H1 (cell line): ENCODE data around the gene CTIF. TPM values are rescaled to one million over a fixed set of nuclear protein-coding genes. Genes with fewer than 3 reads are reported as not detected.
A peak's percentile ranks its signal among the peaks of the same experiment; 100 is the strongest.

ENCODE experiments used
- CTCF ChIA-PET: fragments of 300-600 bp; sonication (Branson Sonifier 250); formaldehyde crosslinking; loops from one replicate; lab custom pipeline; 2021; ENCODE audit not compliant: partially characterized antibody; lab: Charles Lee
- POLR2A ChIA-PET: fragments of 300-600 bp; sonication (Branson Sonifier 250); formaldehyde crosslinking; loops from one replicate; lab custom pipeline; 2021; ENCODE audit warnings: inconsistent platforms; ENCODE audit not compliant: partially characterized antibody; lab: Charles Lee
- DNase-seq, 2 experiments: peaks; one replicate each; pipeline versions ENCODE4 v3.0.0 to v3.0.0-alpha.2; 2010 to 2022; ENCODE audit warnings: low spot score in 2 of 2, low read depth in 1 of 2, mixed read lengths in 1 of 2
- FAIRE-seq: peaks from 2 replicates; lab custom pipeline; 2011; peaks lifted over from hg19 to GRCh38; lab: Jason Lieb, UNC
- H2AFZ ChIP-seq: 2 replicates; pipeline ENCODE4 v1.8.1; 2012; ENCODE audit warnings: low read length, inconsistent platforms
- H2AK5ac ChIP-seq: 2 replicates; pipeline ENCODE4 v1.6.1; 2013; ENCODE audit warnings: low read depth, low read length
- H2BK120ac ChIP-seq: replicated peaks from 2 replicates; pipeline ENCODE3; 2013; ENCODE audit warnings: low read depth, low read length, inconsistent platforms
- H2BK12ac ChIP-seq: 2 replicates; pipeline ENCODE4 v1.6.1; 2013; ENCODE audit warnings: low read depth, low read length
- H2BK15ac ChIP-seq: 2 replicates; pipeline ENCODE4 v1.6.1; 2013; ENCODE audit warnings: low read length
- H2BK20ac ChIP-seq: 2 replicates; pipeline ENCODE4 v1.6.1; 2013; ENCODE audit warnings: low read length
- H2BK5ac ChIP-seq: 2 replicates; pipeline ENCODE4 v1.6.1; 2013; ENCODE audit warnings: low read depth, low read length
- H3K14ac ChIP-seq: 2 replicates; pipeline ENCODE4 v1.6.1; 2013; ENCODE audit warnings: inconsistent platforms; ENCODE audit not compliant: insufficient read length
- H3K18ac ChIP-seq: 2 replicates; pipeline ENCODE4 v1.6.1; 2013; ENCODE audit warnings: low read length; ENCODE audit errors: extremely low read depth
- H3K23ac ChIP-seq: 2 replicates; pipeline ENCODE4 v1.6.1; 2013; ENCODE audit warnings: inconsistent platforms; ENCODE audit not compliant: insufficient read length
- H3K23me2 ChIP-seq: 2 replicates; pipeline ENCODE4 v1.6.1; 2013; ENCODE audit warnings: low read depth, low read length
- H3K27ac ChIP-seq: 2 replicates; pipeline ENCODE4 v1.6.1; 2011; ENCODE audit warnings: low read depth, low read length, inconsistent platforms
- H3K27me3 ChIP-seq, 4 experiments: replicated peaks in 1 of 4; 1 replicate in 1 of 4; 2 replicates in 3 of 4; pipeline versions ENCODE4 v1.6.1 to v1.8.1; 2011 to 2013; ENCODE audit warnings: low read length in 3 of 4, mild to moderate bottlenecking in 3 of 4, inconsistent platforms in 2 of 4, mixed read lengths in 2 of 4, moderate library complexity in 1 of 4; ENCODE audit not compliant: control insufficient read depth in 3 of 4, insufficient read depth in 3 of 4; ENCODE audit errors: extremely low read depth in 1 of 4
- H3K36me3 ChIP-seq, 4 experiments: 2 replicates each; pipeline versions ENCODE4 v1.6.1 to v1.8.1; 2011 to 2013; ENCODE audit warnings: mild to moderate bottlenecking in 4 of 4, low read length in 3 of 4, moderate library complexity in 2 of 4, control low read depth in 1 of 4, inconsistent platforms in 1 of 4; ENCODE audit not compliant: insufficient read depth in 4 of 4, control insufficient read depth in 2 of 4
- H3K4ac ChIP-seq: replicated peaks from 2 replicates; pipeline ENCODE3; 2013; ENCODE audit warnings: low read length, low read depth, mixed read lengths, inconsistent platforms; ENCODE audit not compliant: insufficient read length
- H3K4me1 ChIP-seq, 4 experiments: replicated peaks in 1 of 4; 1 replicate in 1 of 4; 2 replicates in 3 of 4; pipeline versions ENCODE4 v1.6.1 to v1.8.1; 2011 to 2013; ENCODE audit warnings: low read length in 3 of 4, inconsistent platforms in 2 of 4, mixed read lengths in 1 of 4; ENCODE audit not compliant: insufficient read depth in 4 of 4, control insufficient read depth in 3 of 4
- H3K4me2 ChIP-seq, 2 experiments: 2 replicates each; pipeline versions ENCODE4 v1.6.1 to v1.8.1; 2011 to 2013; ENCODE audit warnings: low read depth in 2 of 2, low read length in 2 of 2, control low read depth in 1 of 2, inconsistent platforms in 1 of 2, mild to moderate bottlenecking in 1 of 2; ENCODE audit not compliant: insufficient read depth in 1 of 2
- H3K4me3 ChIP-seq, 4 experiments: fragments of 200-600, 300-600 bp in 1 of 4; sonication (generic), shearing (Covaris generic), sonication (Bioruptor Twin) in 1 of 4; 2 replicates each; pipeline versions ENCODE4 v1.5.1 to v1.8.1; 2011 to 2016; ENCODE audit warnings: low read length in 4 of 4, low read depth in 3 of 4, control low read depth in 2 of 4, inconsistent platforms in 2 of 4, mild to moderate bottlenecking in 2 of 4, mixed read lengths in 1 of 4, moderate library complexity in 1 of 4; ENCODE audit not compliant: insufficient read depth in 2 of 4; ENCODE audit errors: extremely low read depth in 1 of 4
- H3K56ac ChIP-seq: replicated peaks from 2 replicates; pipeline ENCODE3; 2013; ENCODE audit warnings: low read depth, mild to moderate bottlenecking, mixed read lengths, low read length, inconsistent platforms; ENCODE audit not compliant: insufficient read length
- H3K79me1 ChIP-seq: 2 replicates; pipeline ENCODE4 v1.6.1; 2013; ENCODE audit warnings: low read depth, low read length, control low read depth
- H3K79me2 ChIP-seq, 2 experiments: 2 replicates each; pipeline versions ENCODE4 v1.6.1 to v1.8.1; 2012 to 2013; ENCODE audit warnings: low read length in 2 of 2, mild to moderate bottlenecking in 2 of 2, inconsistent platforms in 1 of 2; ENCODE audit not compliant: insufficient read depth in 2 of 2, control insufficient read depth in 1 of 2
- H3K9ac ChIP-seq, 4 experiments: replicated peaks in 1 of 4; 1 replicate in 1 of 4; 2 replicates in 3 of 4; pipeline versions ENCODE4 v1.6.1 to v1.8.1; 2011 to 2013; ENCODE audit warnings: low read depth in 3 of 4, low read length in 3 of 4, control low read depth in 2 of 4, mild to moderate bottlenecking in 2 of 4, moderate library complexity in 2 of 4, inconsistent platforms in 1 of 4; ENCODE audit errors: extremely low read depth in 1 of 4
- H3K9me3 ChIP-seq, 2 experiments: 2 replicates each; pipeline versions ENCODE4 v1.6.1 to v1.8.1; 2012 to 2013; ENCODE audit warnings: mild to moderate bottlenecking in 2 of 2, moderate library complexity in 2 of 2, control low read depth in 1 of 2, inconsistent platforms in 1 of 2, low read depth in 1 of 2, low read length in 1 of 2, mixed read lengths in 1 of 2; ENCODE audit not compliant: insufficient read depth in 2 of 2
- H4K20me1 ChIP-seq, 2 experiments: replicated peaks in 1 of 2; 2 replicates each; pipeline versions ENCODE3 to v1.8.1; 2011 to 2013; ENCODE audit warnings: inconsistent platforms in 2 of 2, low read length in 2 of 2, mild to moderate bottlenecking in 1 of 2; ENCODE audit not compliant: insufficient read depth in 2 of 2, control insufficient read depth in 1 of 2
- H4K5ac ChIP-seq: 2 replicates; pipeline ENCODE4 v1.6.1; 2013; ENCODE audit warnings: low read length, low read depth, mixed read lengths, inconsistent platforms; ENCODE audit not compliant: insufficient read length
- H4K8ac ChIP-seq: 2 replicates; pipeline ENCODE4 v1.8.0; 2013; ENCODE audit warnings: mild to moderate bottlenecking, moderate library complexity, low read length, inconsistent platforms; ENCODE audit not compliant: insufficient read depth; ENCODE audit errors: extremely low read depth
- H4K91ac ChIP-seq: replicated peaks from 2 replicates; pipeline ENCODE3; 2013; ENCODE audit warnings: low read length, mixed read lengths, inconsistent platforms; ENCODE audit not compliant: insufficient read length
- CHD2 ChIP-seq: IDR thresholded peaks from 2 replicates; pipeline ENCODE4 v1.6.1; 2012; ENCODE audit warnings: low read length, improper control_type of control experiment
- JUND ChIP-seq: IDR thresholded peaks from 2 replicates; pipeline ENCODE4 v1.6.1; 2011; ENCODE audit warnings: mild to moderate bottlenecking, improper control_type of control experiment, low read length
- KDM1A ChIP-seq: fragments of 200-600, 300-600 bp; sonication (generic); IDR thresholded peaks from 2 replicates; pipeline ENCODE4 v1.7.1; 2016; ENCODE audit warnings: mild to moderate bottlenecking, low read length, borderline replicate concordance
- MAFK ChIP-seq: IDR thresholded peaks from 2 replicates; pipeline ENCODE4 v1.6.1; 2012; ENCODE audit warnings: low read depth, mild to moderate bottlenecking, improper control_type of control experiment, low read length
- NANOG ChIP-seq: IDR thresholded peaks from 2 replicates; pipeline ENCODE4 v1.6.1; 2011; ENCODE audit warnings: low read length, low read depth, mild to moderate bottlenecking, inconsistent platforms; ENCODE audit not compliant: insufficient read depth, poor library complexity, severe bottlenecking
- RXRA ChIP-seq: IDR thresholded peaks from 2 replicates; pipeline ENCODE4 v1.6.1; 2011; ENCODE audit warnings: low read depth, mild to moderate bottlenecking, low read length, moderate library complexity; ENCODE audit not compliant: insufficient read depth
- SIN3A ChIP-seq, 2 experiments: IDR thresholded peaks in 1 of 2; conservative IDR thresholded peaks in 1 of 2; 2 replicates each; pipeline ENCODE4 v1.6.1; 2011 to 2012; ENCODE audit warnings: low read length in 2 of 2, improper control_type of control experiment in 1 of 2, low read depth in 1 of 2, mild to moderate bottlenecking in 1 of 2
- SIX5 ChIP-seq: IDR thresholded peaks from 2 replicates; pipeline ENCODE4 v1.6.1; 2011; ENCODE audit warnings: mild to moderate bottlenecking, low read depth, low read length
- SP2 ChIP-seq: IDR thresholded peaks from 2 replicates; pipeline ENCODE4 v1.6.1; 2012; ENCODE audit warnings: mild to moderate bottlenecking, low read length, inconsistent platforms
- TCF12 ChIP-seq: IDR thresholded peaks from 2 replicates; pipeline ENCODE4 v1.6.1; 2011; ENCODE audit warnings: low read depth, mild to moderate bottlenecking, low read length
- WGBS, 2 experiments: shearing (Covaris generic) in 1 of 2; methylation state at CpG; one replicate each; pipeline versions ENCODE4 v1.1.6 to v1.1.7; 2013 to 2015; ENCODE audit warnings: low lambda C conversion rate in 2 of 2, mixed read lengths in 2 of 2, inconsistent platforms in 1 of 2, low coverage in 1 of 2, missing lambda C conversion rate in 1 of 2; ENCODE audit not compliant: insufficient replicate concordance in 2 of 2, insufficient coverage in 1 of 2, insufficient read length in 1 of 2; ENCODE audit errors: extremely low coverage in 1 of 2, missing lambda C conversion rate in 1 of 2; 5-methylcytosine and 5-hydroxymethylcytosine counted together
- polyA plus RNA-seq, 7 experiments: library from polyadenylated mRNA; depleted of rRNA in 3 of 7; stranded (reverse) in 5 of 7; unstranded in 2 of 7; fragments of >200 nt in 5 of 7; fragments of 200-250 nt in 2 of 7; gene quantifications; 1 replicate in 5 of 7; 2 replicates in 1 of 7; 4 replicates in 1 of 7; pipeline versions ENCODE4 v1.2.1 to v1.2.3, GENCODE V29; 2011 to 2013; ENCODE audit warnings: missing spikeins in 2 of 7, mixed read lengths in 2 of 7
- total RNA-seq: library from RNA; stranded (reverse); fragmentation: NEBNext Ultra II Directional; extraction: Animal tissue kit (Norgen Biotek cat#: 25700); gene quantifications from 2 replicates; pipeline ENCODE4 v1.2.1, GENCODE V29; 2021
- TF ChIP-seq, protein P1 (sequence below): IDR thresholded peaks from 2 replicates; pipeline ENCODE4 v1.6.1; 2012; ENCODE audit warnings: inconsistent platforms

The CTIF gene
- total and polyA plus RNA-seq, 2 of the 8 experiments (the other 6 are each of a cell fraction or from before 2014, with no cell fraction given) = 9.0 to 17.8 TPM

DNA sequence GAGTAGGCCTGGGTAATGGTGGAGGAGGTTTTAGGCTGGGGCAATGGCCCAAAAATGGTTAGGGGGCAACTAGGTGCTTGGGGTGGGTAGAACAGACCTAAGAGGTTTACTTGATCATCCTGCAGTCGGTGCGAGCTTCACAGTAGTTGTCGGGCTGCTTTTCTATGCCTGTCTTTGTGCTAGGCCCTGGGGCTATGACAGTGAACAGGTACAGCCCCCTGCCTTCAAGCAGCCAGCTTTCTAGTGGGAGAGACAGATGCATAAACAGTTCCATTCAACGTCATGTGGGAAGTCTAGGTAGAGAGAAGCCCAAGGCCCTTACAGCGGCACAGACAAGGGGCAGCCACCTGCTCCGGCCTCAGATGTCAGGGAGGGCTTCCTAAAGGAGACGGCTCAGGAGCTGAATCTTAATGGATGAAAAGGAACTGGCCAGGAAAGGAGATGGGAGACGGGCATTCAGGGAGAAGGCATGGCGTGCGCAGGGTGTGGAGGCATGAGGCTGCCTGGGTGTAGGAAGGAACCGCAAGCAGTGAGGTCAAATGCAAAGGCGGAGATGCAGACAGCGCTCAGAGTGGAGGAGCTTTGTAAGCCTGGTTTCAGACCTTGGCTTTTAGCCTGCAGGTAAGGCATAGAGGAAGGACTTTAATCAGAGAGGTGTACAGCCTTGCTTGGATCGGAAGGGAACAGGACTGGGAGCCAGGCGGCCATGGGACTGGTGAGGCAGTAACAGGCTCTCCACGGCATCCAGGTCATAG, 6.0 kb downstream of the CTIF start:
- H4K5ac ChIP-seq = no peak overlapping the region
- H4K8ac ChIP-seq = peak overlapping the region; percentile 30; the same call in 1 of the 2 replicates
- H4K20me1 ChIP-seq = peaks cover 3 to 11% of the 10 kb centered on the region in 2 experiments
- WGBS, 2 experiments = 85% methylated on average over 16 of the region's 16 CpGs; no CpG with 5 or more reads in 1 of the 2 experiments
- H2BK20ac ChIP-seq = peak overlapping the region; percentile 63
- H3K9ac ChIP-seq = peak overlapping the region in 1 of 4 experiments; percentile 13; a peak in 1 of 7 replicates
- peaks cover 3 to 52% of the 10 kb centered on the region in 2 experiments for H3K79me2 ChIP-seq
- no peaks in the 10 kb centered on the region for H3K9me3 ChIP-seq
- peaks cover 40 to 71% (median 57%) of the 10 kb centered on the region in 4 experiments for H3K4me1 ChIP-seq
- peak overlapping the region; percentile 19 to 56; a peak in 3 of 4 replicates for H3K4me2 ChIP-seq
- no peaks in the 10 kb centered on the region for H3K36me3 ChIP-seq
- peak overlapping the region; percentile 55 for H3K18ac ChIP-seq
- no peak overlapping the region for H3K4me3 ChIP-seq
- H3K23ac ChIP-seq = no peak overlapping the region
- no peak overlapping the region for H3K56ac ChIP-seq
- H3K23me2 ChIP-seq = peaks cover 12% of the 10 kb centered on the region; the same call in 1 of the 2 replicates
- no peak overlapping the region for H3K27ac ChIP-seq
- H3K27me3 ChIP-seq = peaks cover 0 to 13% (median 6%) of the 10 kb centered on the region in 4 experiments; a peak in 5 of 7 replicates
- peak overlapping the region; percentile 99 for H2BK15ac ChIP-seq
- DNase-seq (no peak), FAIRE-seq (no peak)
- ChIA-PET POLR2A (interaction anchor here (0.6 to 1.8 kb wide), 3 partner anchors 29 to 1030 kb away, joined by 3 to 5 read pairs (median 3); no protein-coding TSS in a partner anchor), CTCF (interaction anchor here (0.7 to 1.1 kb wide), 4 partner anchors 19 to 123 kb away, joined by 3 read pairs; no protein-coding TSS in a partner anchor)
- H3K79me1 ChIP-seq = peaks cover 16% of the 10 kb centered on the region
- no peak overlapping the region for H2AFZ ChIP-seq
- H3K4ac ChIP-seq = no peak overlapping the region
- peak overlapping the region; percentile 98 for H2AK5ac ChIP-seq
- peak overlapping the region; percentile 15; the same call in 1 of the 2 replicates for H2BK5ac ChIP-seq
- H4K91ac ChIP-seq = peak overlapping the region; percentile 81
- H2BK12ac ChIP-seq = peak overlapping the region; percentile 98
- H2BK120ac ChIP-seq = no peak overlapping the region
- no peak overlapping the region for H3K14ac ChIP-seq
- TF ChIP-seq KDM1A (no peak), SIN3A (conservative IDR thresholded peaks at IDR 0.05 in 1 of 2, IDR thresholded peaks at IDR 0.05 in 1 of 2; ENCODE audit: low read depth in 1 of 2, low read length in 2 of 2) (no peak), JUND (no peak), MAFK (no peak), CHD2 (no peak), SIX5 (no peak), NANOG (no peak), RXRA (no peak), TCF12 (no peak), SP2 (no peak)
- TF ChIP-seq, protein P1, sequence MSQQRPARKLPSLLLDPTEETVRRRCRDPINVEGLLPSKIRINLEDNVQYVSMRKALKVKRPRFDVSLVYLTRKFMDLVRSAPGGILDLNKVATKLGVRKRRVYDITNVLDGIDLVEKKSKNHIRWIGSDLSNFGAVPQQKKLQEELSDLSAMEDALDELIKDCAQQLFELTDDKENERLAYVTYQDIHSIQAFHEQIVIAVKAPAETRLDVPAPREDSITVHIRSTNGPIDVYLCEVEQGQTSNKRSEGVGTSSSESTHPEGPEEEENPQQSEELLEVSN = no peak
